ENCODE measurements around the gene NMB.
"Not testable (repeated sequence)": the region's sequence is repeated elsewhere in the genome, so short reads cannot be mapped to it uniquely, and the experiment has no call there.

Gene NMB

GRCh38 chr15:84658080-84658787, at the start of gene NMB:
Gene NMB, minus strand, starts transcription at chr15:84658199. Its CDS starts 47 bp downstream, at chr15:84658152.
- DNase-seq (ENCODE audit: low read depth): peak; percentile 72

- no peak for DNase-seq (ENCODE audit: low read depth)
These were observed 45.8 kb upstream of the NMB start for GRCh38 chr15:84703808-84704207.

GRCh38 chr15:84702961-84703482, 45.0 kb upstream of the NMB start:
- DNase-seq (ENCODE audit: low read depth): no peak

- DNase-seq (ENCODE audit: low read depth): no peak
These were observed 41.7 kb upstream of the NMB start for GRCh38 chr15:84699538-84700191.

- DNase-seq (ENCODE audit: low read depth): no peak
These were observed 39.4 kb upstream of the NMB start for GRCh38 chr15:84697236-84697990.

GRCh38 chr15:84696757-84697156, 38.8 kb upstream of the NMB start:
- DNase-seq (ENCODE audit: low read depth): no peak

- DNase-seq (ENCODE audit: low read depth): no peak
These were observed 32.3 kb upstream of the NMB start for GRCh38 chr15:84690342-84690741.

- no peak for DNase-seq (ENCODE audit: low read depth)
These were observed 31.9 kb upstream of the NMB start for GRCh38 chr15:84689858-84690257.

- not testable (repeated sequence) for DNase-seq (ENCODE audit: low read depth)
These were observed 28.4 kb upstream of the NMB start for GRCh38 chr15:84686446-84686845.

GRCh38 chr15:84685304-84685703, 27.3 kb upstream of the NMB start:
- DNase-seq (ENCODE audit: low read depth): no peak

- no peak for DNase-seq (ENCODE audit: low read depth)
These were observed 26.1 kb upstream of the NMB start for GRCh38 chr15:84684092-84684491.

- DNase-seq (ENCODE audit: low read depth): no peak
These were observed 23.8 kb upstream of the NMB start for GRCh38 chr15:84681831-84682230.

- DNase-seq (ENCODE audit: low read depth): no peak
These were observed 13.2 kb upstream of the NMB start for GRCh38 chr15:84671211-84671610.

GRCh38 chr15:84669726-84670125, 11.7 kb upstream of the NMB start:
- peak; percentile 42 for DNase-seq (ENCODE audit: low read depth)

GRCh38 chr15:84668221-84668982, 10.4 kb upstream of the NMB start:
- DNase-seq (ENCODE audit: low read depth): no peak

GRCh38 chr15:84666373-84666772, 8.4 kb upstream of the NMB start:
- no peak for DNase-seq (ENCODE audit: low read depth)

GRCh38 chr15:84661001-84661400, 3.0 kb upstream of the NMB start:
- no peak for DNase-seq (ENCODE audit: low read depth)

- DNase-seq (ENCODE audit: low read depth): no peak
These were observed 2.1 kb upstream of the NMB start for GRCh38 chr15:84659904-84660781.

GRCh38 chr15:84658788-84659411, 901 bp upstream of the NMB start:
- DNase-seq (ENCODE audit: low read depth): no peak

- no peak for DNase-seq (ENCODE audit: low read depth)
These were observed 285 bp downstream of the NMB start for GRCh38 chr15:84657748-84658079.

GRCh38 chr15:84656972-84657371, 1.0 kb downstream of the NMB start:
- DNase-seq (ENCODE audit: low read depth): no peak
